ENCODE results near the gene TERT.

DNA sequence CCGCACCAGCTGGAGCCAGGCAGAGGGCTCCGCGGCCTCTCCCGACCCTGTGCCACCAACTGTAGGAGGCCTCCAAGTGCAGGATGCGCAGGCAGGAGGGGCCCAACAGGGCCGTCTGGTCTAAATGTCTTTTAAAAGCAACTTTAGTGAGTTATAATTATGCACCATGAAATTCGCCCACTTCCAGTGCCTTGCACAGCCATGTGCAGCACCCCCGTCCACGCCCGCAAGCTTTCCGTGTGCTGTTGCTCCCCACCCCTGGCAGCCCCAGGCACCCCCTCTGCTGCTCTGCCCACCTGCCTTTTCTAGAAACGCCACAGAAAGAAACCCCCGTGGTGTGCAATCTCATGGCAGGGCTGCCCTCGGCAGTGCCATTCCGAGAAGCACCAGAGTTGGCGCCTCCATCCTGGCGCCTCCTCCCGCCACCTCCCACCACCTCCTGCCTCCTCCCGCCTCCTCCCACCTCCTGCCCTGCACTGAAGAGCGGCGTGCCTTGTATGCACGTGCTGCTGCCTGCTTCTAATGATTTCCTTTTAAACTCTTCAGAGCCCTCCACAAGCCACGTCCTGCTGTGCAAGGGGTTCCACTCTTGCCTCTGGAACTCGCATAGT is 77.2 kb downstream of the TERT start:
- TF ChIP-seq CTCF (IDR thresholded peaks at IDR 0.05; ENCODE audit: poor library complexity, severe bottlenecking) (no peak), POLR2AphosphoS5 (IDR thresholded peaks at IDR 0.05) (no peak), EZH2 (IDR thresholded peaks at IDR 0.05; ENCODE audit: borderline replicate concordance, insufficient read depth, low read length, poor library complexity, severe bottlenecking) (no peak), TAF1 (IDR thresholded peaks at IDR 0.05; ENCODE audit: low read depth) (no peak), SMC3 (conservative IDR thresholded peaks at IDR 0.05; ENCODE audit: poor library complexity) (no peak), MXI1 (conservative IDR thresholded peaks at IDR 0.05; ENCODE audit: poor library complexity, severe bottlenecking) (no peak)
- TF ChIP-seq, protein P1, sequence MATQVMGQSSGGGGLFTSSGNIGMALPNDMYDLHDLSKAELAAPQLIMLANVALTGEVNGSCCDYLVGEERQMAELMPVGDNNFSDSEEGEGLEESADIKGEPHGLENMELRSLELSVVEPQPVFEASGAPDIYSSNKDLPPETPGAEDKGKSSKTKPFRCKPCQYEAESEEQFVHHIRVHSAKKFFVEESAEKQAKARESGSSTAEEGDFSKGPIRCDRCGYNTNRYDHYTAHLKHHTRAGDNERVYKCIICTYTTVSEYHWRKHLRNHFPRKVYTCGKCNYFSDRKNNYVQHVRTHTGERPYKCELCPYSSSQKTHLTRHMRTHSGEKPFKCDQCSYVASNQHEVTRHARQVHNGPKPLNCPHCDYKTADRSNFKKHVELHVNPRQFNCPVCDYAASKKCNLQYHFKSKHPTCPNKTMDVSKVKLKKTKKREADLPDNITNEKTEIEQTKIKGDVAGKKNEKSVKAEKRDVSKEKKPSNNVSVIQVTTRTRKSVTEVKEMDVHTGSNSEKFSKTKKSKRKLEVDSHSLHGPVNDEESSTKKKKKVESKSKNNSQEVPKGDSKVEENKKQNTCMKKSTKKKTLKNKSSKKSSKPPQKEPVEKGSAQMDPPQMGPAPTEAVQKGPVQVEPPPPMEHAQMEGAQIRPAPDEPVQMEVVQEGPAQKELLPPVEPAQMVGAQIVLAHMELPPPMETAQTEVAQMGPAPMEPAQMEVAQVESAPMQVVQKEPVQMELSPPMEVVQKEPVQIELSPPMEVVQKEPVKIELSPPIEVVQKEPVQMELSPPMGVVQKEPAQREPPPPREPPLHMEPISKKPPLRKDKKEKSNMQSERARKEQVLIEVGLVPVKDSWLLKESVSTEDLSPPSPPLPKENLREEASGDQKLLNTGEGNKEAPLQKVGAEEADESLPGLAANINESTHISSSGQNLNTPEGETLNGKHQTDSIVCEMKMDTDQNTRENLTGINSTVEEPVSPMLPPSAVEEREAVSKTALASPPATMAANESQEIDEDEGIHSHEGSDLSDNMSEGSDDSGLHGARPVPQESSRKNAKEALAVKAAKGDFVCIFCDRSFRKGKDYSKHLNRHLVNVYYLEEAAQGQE (IDR thresholded peaks at IDR 0.05; ENCODE audit: borderline replicate concordance) = no peak

Data from neural cell (in vitro differentiated cells).